GM12878 (cell line): Measurements from ENCODE around the gene PRKN. TPM values are rescaled to one million over a fixed set of nuclear protein-coding genes. Genes with fewer than 3 reads are reported as not detected.

ENCODE experiments used
- ATAC-seq: fragments of 200-7000 bp; cut with Tn5 transposase; 3 replicates; pipeline ENCODE4 v1.9.1; 2020; ENCODE audit warnings: mild to moderate bottlenecking, moderate library complexity
- BruUV-seq: library from RNA; stranded (reverse); fragments of 400-500 nt; replicated peaks from 2 replicates; lab custom pipeline; 2021; lab: Mats Ljungman, UMichigan
- CTCF ChIA-PET: fragments of 300-600 bp; sonication (Branson Sonifier 250); formaldehyde crosslinking; extraction: SDS; loops from one replicate; lab custom pipeline; 2021; ENCODE audit warnings: inconsistent platforms; lab: Yijun Ruan, JAX
- POLR2A ChIA-PET: fragments of 350-600 bp; formaldehyde crosslinking; extraction: SDS; loops from one replicate; lab custom pipeline; 2021; ENCODE audit warnings: inconsistent platforms; lab: Charles Lee
- RAD21 ChIA-PET: fragments of 300-600 bp; sonication (Branson Sonifier 250); formaldehyde crosslinking; loops from one replicate; lab custom pipeline; 2023; ENCODE audit warnings: antibody characterized with exemption; ENCODE audit not compliant: unreplicated experiment; lab: Charles Lee
- SMC1A ChIA-PET: fragments of 300-600 bp; sonication (Branson Sonifier 250); formaldehyde crosslinking; loops from one replicate; lab custom pipeline; 2023; ENCODE audit not compliant: unreplicated experiment, uncharacterized antibody; lab: Charles Lee
- DNase-seq: peaks from one replicate; pipeline ENCODE4 v3.0.0-alpha.2; 2011; ENCODE audit warnings: low read depth, low spot score
- FAIRE-seq: peaks from 3 replicates; lab custom pipeline; 2011; peaks lifted over from hg19 to GRCh38; lab: Jason Lieb, UNC
- H2AFZ ChIP-seq: 2 replicates; pipeline ENCODE4 v1.6.0; 2011; ENCODE audit warnings: low read depth, low read length, control low read depth; ENCODE audit not compliant: control insufficient read depth
- H3K27ac ChIP-seq: 2 replicates; pipeline ENCODE4 v1.5.1; 2011; ENCODE audit warnings: control low read depth; ENCODE audit not compliant: control insufficient read depth, insufficient read depth
- H3K27me3 ChIP-seq, 2 experiments: replicated peaks in 1 of 2; 2 replicates each; pipeline versions ENCODE4 v1.6.0 to v1.6.1; 2011; ENCODE audit warnings: low read length in 1 of 2; ENCODE audit not compliant: control insufficient read depth in 2 of 2, insufficient read depth in 2 of 2
- H3K36me3 ChIP-seq, 2 experiments: 2 replicates each; pipeline ENCODE4 v1.5.1; 2011; ENCODE audit warnings: low read length in 1 of 2; ENCODE audit not compliant: control insufficient read depth in 2 of 2, insufficient read depth in 2 of 2
- H3K4me1 ChIP-seq: 2 replicates; pipeline ENCODE4 v1.6.1; 2011; ENCODE audit warnings: mild to moderate bottlenecking, low read length, moderate library complexity, mixed read lengths; ENCODE audit not compliant: control insufficient read depth, insufficient read depth
- H3K4me2 ChIP-seq: 2 replicates; pipeline ENCODE4 v1.6.0; 2011; ENCODE audit warnings: control low read depth; ENCODE audit not compliant: control insufficient read depth, insufficient read depth
- H3K4me3 ChIP-seq: fragments of 200-600 bp; sonication (generic); 2 replicates; pipeline ENCODE4 v1.5.1; 2016
- H3K79me2 ChIP-seq: 2 replicates; pipeline ENCODE4 v1.6.0; 2011; ENCODE audit warnings: low read length; ENCODE audit not compliant: control insufficient read depth, insufficient read depth
- H3K9ac ChIP-seq: 2 replicates; pipeline ENCODE4 v1.8.0; 2011; ENCODE audit warnings: low read length, control low read depth, mixed read lengths; ENCODE audit not compliant: control insufficient read depth, insufficient read depth
- H3K9me3 ChIP-seq: replicated peaks from 3 replicates; pipeline ENCODE4 v1.5.1; 2011; ENCODE audit warnings: mild to moderate bottlenecking, low read length; ENCODE audit not compliant: control insufficient read depth, insufficient read depth
- H4K20me1 ChIP-seq: 2 replicates; pipeline ENCODE4 v1.6.0; 2011; ENCODE audit not compliant: control insufficient read depth, insufficient read depth
- ATF2 ChIP-seq: IDR thresholded peaks from 2 replicates; pipeline ENCODE4 v1.6.1; 2012; ENCODE audit warnings: low read length, inconsistent platforms
- BHLHE40 ChIP-seq, 2 experiments: fragments of 450-650 bp in 1 of 2; IDR thresholded peaks; 2 replicates each; pipeline ENCODE4 v1.6.1; 2011 to 2017; ENCODE audit warnings: low read depth in 2 of 2, borderline replicate concordance in 1 of 2, improper control_type of control experiment in 1 of 2, low read length in 1 of 2, mild to moderate bottlenecking in 1 of 2
- BRCA1 ChIP-seq: IDR thresholded peaks from 2 replicates; pipeline ENCODE4 v1.6.1; 2011; ENCODE audit warnings: low read depth, low read length, improper control_type of control experiment
- CHD4 ChIP-seq: fragments of 200-600 bp; sonication (generic); IDR thresholded peaks from 2 replicates; pipeline ENCODE4 v1.6.1; 2016; ENCODE audit warnings: mild to moderate bottlenecking
- E4F1 ChIP-seq: fragments of 450-650 bp; IDR thresholded peaks from 2 replicates; pipeline ENCODE4 v1.6.1; 2018; ENCODE audit warnings: borderline replicate concordance, mild to moderate bottlenecking; ENCODE audit not compliant: partially characterized antibody
- GABPA ChIP-seq: IDR thresholded peaks from 2 replicates; pipeline ENCODE4 v1.6.1; 2014; ENCODE audit warnings: antibody characterized with exemption, low read depth, mild to moderate bottlenecking, inconsistent platforms
- HSF1 ChIP-seq: fragments of 150-350 bp; IDR thresholded peaks from 2 replicates; pipeline ENCODE4 v1.6.1; 2014; ENCODE audit warnings: mild to moderate bottlenecking, low read depth, low read length
- KAT2A ChIP-seq: conservative IDR thresholded peaks from 2 replicates; pipeline ENCODE4 v1.6.1; 2011; ENCODE audit warnings: low read depth, low read length; ENCODE audit not compliant: control insufficient read depth
- KDM1A ChIP-seq: fragments of 200-600 bp; sonication (generic); IDR thresholded peaks from 2 replicates; pipeline ENCODE4 v1.6.1; 2016; ENCODE audit warnings: borderline replicate concordance
- MTA2 ChIP-seq: fragments of 450-650 bp; IDR thresholded peaks from 2 replicates; pipeline ENCODE4 v1.6.1; 2016; ENCODE audit warnings: low read depth, mild to moderate bottlenecking, moderate library complexity
- PKNOX1 ChIP-seq: fragments of 450-650 bp; IDR thresholded peaks from 2 replicates; pipeline ENCODE4 v1.6.1; 2016; ENCODE audit warnings: mild to moderate bottlenecking
- RAD21 ChIP-seq: IDR thresholded peaks from 2 replicates; pipeline ENCODE4 v1.6.1; 2011; ENCODE audit warnings: mild to moderate bottlenecking, low read depth, low read length, moderate library complexity; ENCODE audit not compliant: insufficient read depth
- ZBTB33 ChIP-seq: fragments of 450-650 bp; IDR thresholded peaks from 2 replicates; pipeline ENCODE4 v1.6.1; 2017; ENCODE audit warnings: mild to moderate bottlenecking
- WGBS: methylation state at CpG from one replicate; pipeline ENCODE4 v1.1.6; 2016; ENCODE audit warnings: low lambda C conversion rate; ENCODE audit not compliant: insufficient replicate concordance, insufficient coverage; ENCODE audit errors: missing lambda C conversion rate; 5-methylcytosine and 5-hydroxymethylcytosine counted together
- in situ Hi-C: fragments of 300-500 bp; cut with MboI; formaldehyde crosslinking; loops from 9 replicates; pipeline ENCODE4 v1.14.3; 2018; ENCODE audit warnings: mixed read lengths
- intact Hi-C: fragments of 100-400 bp; cut with micrococcal nuclease; formaldehyde crosslinking; loops from one replicate; pipeline ENCODE4 v1.14.2; 2022; ENCODE audit not compliant: unreplicated experiment
- polyA plus RNA-seq, 11 experiments: library from polyadenylated mRNA; depleted of rRNA in 4 of 11; unstranded in 6 of 11; stranded (reverse) in 5 of 11; fragments of >200 nt; fragmentation: Nextera tagmentation in 4 of 11; fragmentation: Illumina TruSeq in 1 of 11; extraction: Ambion mirVana in 4 of 11; extraction: Trizol in 1 of 11; gene quantifications; 1 replicate in 1 of 11; 2 replicates in 10 of 11; pipeline versions ENCODE4 v1.2.1 to v1.2.3, GENCODE V29; 2011 to 2016; ENCODE audit warnings: inconsistent platforms in 2 of 11, missing spikeins in 2 of 11, low read depth in 1 of 11
- total RNA-seq, 4 experiments: library from RNA; depleted of rRNA in 3 of 4; stranded (reverse); fragments of >200 nt in 3 of 4; fragmentation: Illumina TruSeq in 1 of 4; extraction: Trizol in 1 of 4; gene quantifications; 2 replicates each; pipeline versions ENCODE4 v1.2.1 to v1.2.3, GENCODE V29; 2013 to 2021

PRKN gene
- total and polyA plus RNA-seq, 10 of the 15 experiments (the other 5 are each of a cell fraction or from before 2014, with no cell fraction given), result 0.06 to 0.09 TPM; not detected in 8

- no peak for TF ChIP-seq ATF2
- TF ChIP-seq MTA2, result no peak
These were observed 579.8 kb downstream of the PRKN start (continued) for GRCh38 chr6:162147805-162148204.

GRCh38 chr6:162147281-162147680 is 580.3 kb downstream of the PRKN start:
- FAIRE-seq, result no peak
- 11% methylated on average over 1 of the region's 1 CpG for WGBS
- ATAC-seq, result no peak
- Histone ChIP-seq H3K4me3 (no peak overlapping the region), H3K27ac (no peak overlapping the region), H3K79me2 (no peaks in the 10 kb centered on the region), H3K36me3 (no peaks in the 10 kb centered on the region), H3K9me3 (no peaks in the 10 kb centered on the region), H2AFZ (no peak overlapping the region), H3K4me2 (no peak overlapping the region), H3K4me1 (no peaks in the 10 kb centered on the region), H3K27me3 (no peaks in the 10 kb centered on the region), H4K20me1 (no peaks in the 10 kb centered on the region), H3K9ac (no peak overlapping the region)
- no peak for DNase-seq
- in situ Hi-C loops (no loop called here), intact Hi-C loops (no loop called here)
- BruUV-seq, result no TSS peak
- ChIA-PET RAD21 (no interaction called here), CTCF (no interaction called here), POLR2A (no interaction called here), SMC1A (interaction anchor here (0.5 kb wide), 1 partner anchor 751 kb away, joined by 3 read pairs; no protein-coding TSS in a partner anchor)
- no peak for TF ChIP-seq CHD4
- TF ChIP-seq PKNOX1, result no peak
- no peak for TF ChIP-seq GABPA
- no peak for TF ChIP-seq BRCA1
- no peak for TF ChIP-seq HSF1
- TF ChIP-seq E4F1, result no peak
- no peak for TF ChIP-seq KDM1A
- no peak for TF ChIP-seq ZBTB33
- no peak for TF ChIP-seq BHLHE40 (IDR thresholded peaks at IDR 0.05; ENCODE audit: borderline replicate concordance in 1 of 2, low read depth in 2 of 2, low read length in 1 of 2)
- TF ChIP-seq RAD21, result no peak
- no peak for TF ChIP-seq KAT2A
